Mesenchymal stem cell (in vitro differentiated cells and primary cell): Measurements from ENCODE around the gene EFCAB11.
A peak's percentile ranks its signal among the peaks of the same experiment; 100 is the strongest.

Experiments used
- DNase-seq: peaks from one replicate; pipeline ENCODE4 v3.0.0-alpha.2; 2013
- H2AFZ ChIP-seq: one replicate; pipeline ENCODE4 v1.6.1; 2013; ENCODE audit warnings: low read depth, mild to moderate bottlenecking, control low read depth, inconsistent platforms, low read length, moderate library complexity
- H2AK5ac ChIP-seq: 2 replicates; pipeline ENCODE4 v1.6.1; 2013; ENCODE audit warnings: low read length, moderate library complexity, mild to moderate bottlenecking, inconsistent platforms; ENCODE audit not compliant: severe bottlenecking
- H2BK120ac ChIP-seq: one replicate; pipeline ENCODE4 v1.6.1; 2013; ENCODE audit warnings: low read depth, mild to moderate bottlenecking, inconsistent platforms, low read length, moderate library complexity
- H2BK12ac ChIP-seq, 2 experiments: one replicate each; pipeline ENCODE4 v1.6.1; 2013; ENCODE audit warnings: inconsistent platforms in 2 of 2, low read length in 2 of 2, mild to moderate bottlenecking in 2 of 2, moderate library complexity in 2 of 2, control low read depth in 1 of 2
- H2BK15ac ChIP-seq: one replicate; pipeline ENCODE4 v1.6.1; 2013; ENCODE audit warnings: mild to moderate bottlenecking, low read depth, inconsistent platforms; ENCODE audit not compliant: poor library complexity, severe bottlenecking
- H2BK5ac ChIP-seq: 2 replicates; pipeline ENCODE4 v1.6.1; 2013; ENCODE audit warnings: low read depth, mild to moderate bottlenecking, low read length, control low read depth, inconsistent platforms; ENCODE audit not compliant: poor library complexity, severe bottlenecking
- H3K14ac ChIP-seq, 2 experiments: one replicate each; pipeline ENCODE4 v1.6.1; 2013; ENCODE audit warnings: inconsistent platforms in 2 of 2, low read length in 2 of 2, control low read depth in 1 of 2, mild to moderate bottlenecking in 1 of 2, moderate library complexity in 1 of 2
- H3K18ac ChIP-seq, 2 experiments: one replicate each; pipeline ENCODE4 v1.6.1; 2013; ENCODE audit warnings: inconsistent platforms in 2 of 2, low read length in 2 of 2, control low read depth in 1 of 2, low read depth in 1 of 2, mild to moderate bottlenecking in 1 of 2
- H3K23ac ChIP-seq, 2 experiments: one replicate each; pipeline ENCODE4 v1.6.1; 2013; ENCODE audit warnings: inconsistent platforms in 2 of 2, low read length in 2 of 2, mild to moderate bottlenecking in 2 of 2, moderate library complexity in 2 of 2, control low read depth in 1 of 2
- H3K27ac ChIP-seq: 2 replicates; pipeline ENCODE4 v1.5.1; 2013; ENCODE audit warnings: mild to moderate bottlenecking, moderate library complexity, low read length, control low read depth, inconsistent platforms; ENCODE audit not compliant: poor library complexity, severe bottlenecking
- H3K27me3 ChIP-seq, 2 experiments: 2 replicates each; pipeline versions ENCODE4 v1.6.1 to v1.7.0; 2013; ENCODE audit warnings: low read length in 2 of 2, mild to moderate bottlenecking in 2 of 2, moderate library complexity in 2 of 2, control low read depth in 1 of 2, inconsistent platforms in 1 of 2; ENCODE audit not compliant: control insufficient read depth in 1 of 2, insufficient read depth in 1 of 2
- H3K36me3 ChIP-seq, 2 experiments: 2 replicates each; pipeline versions ENCODE4 v1.6.1 to v1.7.0; 2013; ENCODE audit warnings: low read length in 2 of 2, control low read depth in 1 of 2, inconsistent platforms in 1 of 2, low read depth in 1 of 2, mild to moderate bottlenecking in 1 of 2; ENCODE audit not compliant: insufficient read depth in 2 of 2, control insufficient read depth in 1 of 2
- H3K4ac ChIP-seq, 2 experiments: one replicate each; pipeline ENCODE4 v1.6.1; 2013; ENCODE audit warnings: inconsistent platforms in 2 of 2, low read length in 2 of 2, mild to moderate bottlenecking in 2 of 2, moderate library complexity in 2 of 2, control low read depth in 1 of 2, low read depth in 1 of 2
- H3K4me1 ChIP-seq: 2 replicates; pipeline ENCODE4 v1.6.1; 2013; ENCODE audit warnings: low read depth, low read length, control low read depth; ENCODE audit not compliant: control insufficient read depth, insufficient read depth
- H3K4me2 ChIP-seq: 2 replicates; pipeline ENCODE4 v1.6.1; 2013; ENCODE audit warnings: low read length, mild to moderate bottlenecking, inconsistent platforms; ENCODE audit not compliant: poor library complexity, severe bottlenecking
- H3K4me3 ChIP-seq, 2 experiments: 2 replicates each; pipeline versions ENCODE4 v1.5.1 to v1.7.0; 2013; ENCODE audit warnings: low read length in 2 of 2, mild to moderate bottlenecking in 2 of 2, control low read depth in 1 of 2, low read depth in 1 of 2; ENCODE audit not compliant: insufficient read depth in 1 of 2
- H3K79me1 ChIP-seq: replicated peaks from 2 replicates; pipeline ENCODE4 v1.6.1; 2013; ENCODE audit warnings: mild to moderate bottlenecking, control low read depth, low read length, inconsistent platforms; ENCODE audit not compliant: poor library complexity, severe bottlenecking
- H3K9ac ChIP-seq: 2 replicates; pipeline ENCODE4 v1.7.0; 2013; ENCODE audit warnings: mild to moderate bottlenecking, low read length, moderate library complexity
- H3K9me3 ChIP-seq: 2 replicates; pipeline ENCODE4 v1.7.0; 2013; ENCODE audit warnings: mild to moderate bottlenecking, low read length; ENCODE audit not compliant: control insufficient read depth
- H4K8ac ChIP-seq: one replicate; pipeline ENCODE4 v1.6.1; 2013; ENCODE audit warnings: inconsistent platforms, mild to moderate bottlenecking, low read length, moderate library complexity
- H4K91ac ChIP-seq: one replicate; pipeline ENCODE4 v1.6.1; 2013; ENCODE audit warnings: mild to moderate bottlenecking, low read length, inconsistent platforms
- WGBS: methylation state at CpG from one replicate; pipeline ENCODE4 v1.1.7; 2013; ENCODE audit warnings: mixed read lengths; 5-methylcytosine and 5-hydroxymethylcytosine counted together

Gene EFCAB11

GRCh38 chr14:89908712-89909450, 45.6 kb downstream of the EFCAB11 start:
- Histone ChIP-seq H3K79me1 (no peaks in the 10 kb centered on the region), H3K4me1 (peaks cover 10% of the 10 kb centered on the region), H2BK120ac (no peak overlapping the region), H3K18ac (no peak overlapping the region), H2BK5ac (no peak overlapping the region), H2AK5ac (no peak overlapping the region), H2BK12ac (no peak overlapping the region), H3K4me3 (no peak overlapping the region), H3K9ac (no peak overlapping the region), H3K27ac (no peak overlapping the region), H3K27me3 (no peaks in the 10 kb centered on the region), H2AFZ (no peak overlapping the region), H4K8ac (no peak overlapping the region), H4K91ac (no peak overlapping the region), H2BK15ac (no peak overlapping the region), H3K14ac (no peak overlapping the region), H3K9me3 (no peaks in the 10 kb centered on the region), H3K4ac (no peak overlapping the region), H3K23ac (no peak overlapping the region), H3K36me3 (no peaks in the 10 kb centered on the region), H3K4me2 (no peak overlapping the region)
- WGBS, result 89% methylated on average over 9 of the region's 9 CpGs
- DNase-seq, result no peak

GRCh38 chr14:89907655-89908054, 46.9 kb downstream of the EFCAB11 start:
- Histone ChIP-seq H3K18ac (no peak overlapping the region), H3K4me1 (peaks cover 7% of the 10 kb centered on the region), H2BK120ac (no peak overlapping the region), H3K4me3 (no peak overlapping the region), H4K8ac (no peak overlapping the region), H3K9me3 (no peaks in the 10 kb centered on the region), H2BK15ac (no peak overlapping the region), H4K91ac (no peak overlapping the region), H3K27me3 (no peaks in the 10 kb centered on the region), H2BK12ac (no peak overlapping the region), H3K36me3 (no peaks in the 10 kb centered on the region), H3K79me1 (no peaks in the 10 kb centered on the region), H3K23ac (no peak overlapping the region), H2AK5ac (no peak overlapping the region), H2BK5ac (no peak overlapping the region), H3K14ac (no peak overlapping the region), H3K27ac (no peak overlapping the region), H3K4me2 (no peak overlapping the region), H3K4ac (no peak overlapping the region), H2AFZ (no peak overlapping the region), H3K9ac (no peak overlapping the region)
- no peak for DNase-seq
- 80% methylated on average over 3 of the region's 4 CpGs for WGBS

- Histone ChIP-seq H3K14ac (no peak overlapping the region), H2AK5ac (no peak overlapping the region), H3K18ac (no peak overlapping the region), H3K36me3 (no peaks in the 10 kb centered on the region), H3K79me1 (no peaks in the 10 kb centered on the region), H4K8ac (no peak overlapping the region), H3K9me3 (no peaks in the 10 kb centered on the region), H4K91ac (no peak overlapping the region), H2AFZ (no peak overlapping the region), H3K9ac (no peak overlapping the region), H2BK5ac (no peak overlapping the region), H2BK12ac (no peak overlapping the region), H3K4me1 (peaks cover 2% of the 10 kb centered on the region), H3K4ac (no peak overlapping the region), H3K27me3 (no peaks in the 10 kb centered on the region), H2BK15ac (no peak overlapping the region), H3K4me2 (no peak overlapping the region), H2BK120ac (no peak overlapping the region), H3K23ac (no peak overlapping the region), H3K27ac (no peak overlapping the region), H3K4me3 (no peak overlapping the region)
- no peak for DNase-seq
These were observed 48.5 kb downstream of the EFCAB11 start for GRCh38 chr14:89906000-89906399.

- Histone ChIP-seq H3K79me1 (no peaks in the 10 kb centered on the region), H2BK120ac (no peak overlapping the region), H2BK15ac (no peak overlapping the region), H3K14ac (no peak overlapping the region), H3K27me3 (no peaks in the 10 kb centered on the region), H2BK5ac (no peak overlapping the region), H3K36me3 (no peaks in the 10 kb centered on the region), H3K4me2 (no peak overlapping the region), H3K18ac (no peak overlapping the region), H3K9ac (peak overlapping the region; percentile 57), H3K4me3 (no peak overlapping the region), H3K27ac (no peak overlapping the region), H2AFZ (no peak overlapping the region), H4K91ac (no peak overlapping the region), H3K4ac (no peak overlapping the region), H3K9me3 (no peaks in the 10 kb centered on the region), H3K23ac (no peak overlapping the region), H4K8ac (no peak overlapping the region), H3K4me1 (no peaks in the 10 kb centered on the region), H2BK12ac (no peak overlapping the region), H2AK5ac (no peak overlapping the region)
- DNase-seq, result no peak
- WGBS, result 93% methylated on average over 1 of the region's 4 CpGs
These were observed 51.1 kb downstream of the EFCAB11 start for GRCh38 chr14:89903340-89903952.
